Measurements from ENCODE around the gene KSR1. TPM values are rescaled to one million over a fixed set of nuclear protein-coding genes. Genes with fewer than 3 reads are reported as not detected.

KSR1 gene
- total RNA-seq, 2 donors from 2014 or later = 33.7 to 46.3 TPM

DNA sequence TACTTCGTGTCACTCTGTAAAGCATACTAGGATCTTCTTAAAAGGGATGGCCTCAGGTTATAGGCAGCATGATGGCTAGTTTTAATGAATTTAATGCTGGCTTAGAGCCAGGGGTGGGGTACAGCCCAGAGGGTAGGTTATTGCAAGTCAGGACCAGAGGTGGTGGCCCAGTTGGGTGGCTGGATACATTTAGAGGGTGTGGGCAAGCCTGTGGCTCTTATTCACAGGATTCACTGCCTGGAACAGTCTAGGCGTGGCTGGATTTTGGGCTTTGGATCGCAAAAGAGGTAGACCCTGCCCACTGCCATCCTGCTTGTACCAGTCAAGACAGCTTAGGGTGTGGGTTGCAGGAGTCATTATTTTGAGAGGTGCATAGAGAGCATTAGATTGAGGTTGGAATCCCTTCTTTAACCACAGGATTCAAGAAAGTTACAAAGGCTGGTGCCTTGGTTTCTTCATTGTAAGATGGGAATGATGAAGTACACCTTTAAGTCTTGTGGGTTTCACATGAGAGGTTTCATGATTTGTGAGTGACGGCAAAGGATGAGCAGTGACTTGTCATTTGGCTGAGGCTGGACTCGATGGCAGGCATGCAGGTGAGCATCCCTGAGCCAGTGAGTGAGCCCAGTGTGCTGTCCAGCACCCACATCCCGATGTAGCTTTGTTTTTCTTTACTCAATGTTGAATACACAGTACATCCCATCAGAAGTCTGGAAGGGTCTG, 85.2 kb downstream of the KSR1 start:
- Mint-ChIP-seq H3K4me1 (peaks cover 30% of the 10 kb centered on the region), H3K27me3 (ENCODE audit: insufficient read depth) (no peaks in the 10 kb centered on the region), H3K27ac (no peak overlapping the region), H3K9me3 (no peaks in the 10 kb centered on the region), H3K4me3 (no peak overlapping the region), H3K36me3 (ENCODE audit: low read depth) (no peaks in the 10 kb centered on the region)
- Histone ChIP-seq H3K9me3 (ENCODE audit: control insufficient read depth, low read length) (no peaks in the 10 kb centered on the region), H3K27ac (ENCODE audit: low read depth, low read length) (no peak overlapping the region), H3K4me3 (ENCODE audit: low read length) (no peak overlapping the region), H3K4me1 (ENCODE audit: control insufficient read depth, insufficient read depth, low read length) (peaks cover 3% of the 10 kb centered on the region), H3K27me3 (ENCODE audit: control insufficient read depth, insufficient read depth, low read length, poor library complexity, severe bottlenecking) (no peaks in the 10 kb centered on the region), H3K36me3 (ENCODE audit: control insufficient read depth, insufficient read depth, low read length) (no peaks in the 10 kb centered on the region), H3K9ac (ENCODE audit: extremely low read depth, low read length, poor library complexity, severe bottlenecking) (no peak overlapping the region)
- 95 to 96% methylated on average over 5 to 6 of the region's 6 CpGs for WGBS, 2 experiments (ENCODE audit: insufficient coverage in 1 of 2, insufficient read length in 1 of 2)
- TF ChIP-seq, protein P1, sequence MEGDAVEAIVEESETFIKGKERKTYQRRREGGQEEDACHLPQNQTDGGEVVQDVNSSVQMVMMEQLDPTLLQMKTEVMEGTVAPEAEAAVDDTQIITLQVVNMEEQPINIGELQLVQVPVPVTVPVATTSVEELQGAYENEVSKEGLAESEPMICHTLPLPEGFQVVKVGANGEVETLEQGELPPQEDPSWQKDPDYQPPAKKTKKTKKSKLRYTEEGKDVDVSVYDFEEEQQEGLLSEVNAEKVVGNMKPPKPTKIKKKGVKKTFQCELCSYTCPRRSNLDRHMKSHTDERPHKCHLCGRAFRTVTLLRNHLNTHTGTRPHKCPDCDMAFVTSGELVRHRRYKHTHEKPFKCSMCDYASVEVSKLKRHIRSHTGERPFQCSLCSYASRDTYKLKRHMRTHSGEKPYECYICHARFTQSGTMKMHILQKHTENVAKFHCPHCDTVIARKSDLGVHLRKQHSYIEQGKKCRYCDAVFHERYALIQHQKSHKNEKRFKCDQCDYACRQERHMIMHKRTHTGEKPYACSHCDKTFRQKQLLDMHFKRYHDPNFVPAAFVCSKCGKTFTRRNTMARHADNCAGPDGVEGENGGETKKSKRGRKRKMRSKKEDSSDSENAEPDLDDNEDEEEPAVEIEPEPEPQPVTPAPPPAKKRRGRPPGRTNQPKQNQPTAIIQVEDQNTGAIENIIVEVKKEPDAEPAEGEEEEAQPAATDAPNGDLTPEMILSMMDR (conservative IDR thresholded peaks at IDR 0.05) = no peak
- DNase-seq = no peak

DNA sequence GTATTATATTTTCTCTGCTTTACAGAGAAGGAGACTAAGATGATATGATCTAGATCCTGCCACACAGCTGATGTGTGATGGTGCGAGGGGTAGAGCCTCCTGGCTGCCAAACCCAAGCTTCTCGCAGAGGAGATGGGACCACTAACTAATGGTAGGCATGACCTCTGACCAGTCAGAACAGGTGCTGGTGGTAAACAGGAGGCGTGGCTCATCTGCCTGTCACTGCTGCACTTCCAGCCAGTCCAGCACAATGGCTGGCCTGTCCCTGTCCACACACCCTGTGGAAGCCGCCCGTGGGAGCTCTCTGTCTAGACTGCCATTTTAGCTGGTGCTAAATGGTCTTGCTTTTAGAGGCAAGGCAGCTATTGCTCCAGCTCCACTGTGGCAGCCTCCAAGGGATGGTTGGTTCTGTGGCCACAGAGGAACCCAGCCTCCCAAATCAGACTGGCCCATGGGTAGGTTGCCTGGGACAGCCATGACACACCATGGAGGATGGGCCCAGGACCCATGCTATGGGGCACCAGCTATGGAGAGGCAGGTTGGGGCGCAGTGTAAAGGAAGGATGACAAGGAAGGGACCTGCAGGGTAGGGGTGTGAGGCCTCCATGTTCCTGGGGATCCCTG, 86.7 kb downstream of the KSR1 start:
- Histone ChIP-seq H3K36me3 (ENCODE audit: control insufficient read depth, insufficient read depth, low read length) (no peaks in the 10 kb centered on the region), H3K4me1 (ENCODE audit: control insufficient read depth, insufficient read depth, low read length) (peaks cover 3% of the 10 kb centered on the region), H3K9me3 (ENCODE audit: control insufficient read depth, low read length) (no peaks in the 10 kb centered on the region), H3K27me3 (ENCODE audit: control insufficient read depth, insufficient read depth, low read length, poor library complexity, severe bottlenecking) (no peaks in the 10 kb centered on the region), H3K9ac (ENCODE audit: extremely low read depth, low read length, poor library complexity, severe bottlenecking) (no peak overlapping the region), H3K4me3 (ENCODE audit: low read length) (no peak overlapping the region), H3K27ac (ENCODE audit: low read depth, low read length) (no peak overlapping the region)
- Mint-ChIP-seq H3K4me3 (no peak overlapping the region), H3K27me3 (ENCODE audit: insufficient read depth) (no peaks in the 10 kb centered on the region), H3K4me1 (peaks cover 36% of the 10 kb centered on the region), H3K9me3 (no peaks in the 10 kb centered on the region), H3K36me3 (ENCODE audit: low read depth) (no peaks in the 10 kb centered on the region), H3K27ac (no peak overlapping the region)
- no peak for DNase-seq
- TF ChIP-seq, protein P1 (conservative IDR thresholded peaks at IDR 0.05) = no peak
- 97 to 100% methylated on average over 6 of the region's 6 CpGs for WGBS, 2 experiments (ENCODE audit: insufficient coverage in 1 of 2, insufficient read length in 1 of 2)

DNA sequence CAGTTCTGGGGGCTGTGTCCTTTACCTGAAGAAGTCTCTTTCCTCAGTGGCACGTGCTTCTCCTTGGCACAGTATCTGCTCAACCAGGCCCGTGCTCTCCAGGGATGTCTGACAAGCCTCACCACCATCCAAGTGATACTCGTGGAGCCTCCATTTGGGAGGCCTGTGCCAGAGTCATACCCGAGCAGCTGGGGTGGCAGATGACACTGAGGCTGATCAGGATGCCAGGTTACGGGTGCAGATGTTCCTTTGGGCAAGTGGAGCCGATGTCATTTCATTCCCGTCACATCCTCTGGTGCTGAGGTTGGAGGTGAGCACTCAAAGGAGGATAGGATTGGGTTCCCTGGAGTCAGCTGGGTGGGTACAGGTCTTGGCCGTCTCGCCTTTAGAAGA, 87.2 kb downstream of the KSR1 start:
- H3K27ac Mint-ChIP-seq = no peak overlapping the region
- no peaks in the 10 kb centered on the region for H3K36me3 Mint-ChIP-seq (ENCODE audit: low read depth)
- H3K4me1 ChIP-seq (ENCODE audit: control insufficient read depth, insufficient read depth, low read length) = peaks cover 3% of the 10 kb centered on the region

More for the DNA sequence above, 87.2 kb downstream of the KSR1 start:
- Histone ChIP-seq H3K9ac (ENCODE audit: extremely low read depth, low read length, poor library complexity, severe bottlenecking) (no peak overlapping the region), H3K27me3 (ENCODE audit: control insufficient read depth, insufficient read depth, low read length, poor library complexity, severe bottlenecking) (no peaks in the 10 kb centered on the region), H3K4me3 (ENCODE audit: low read length) (no peak overlapping the region), H3K9me3 (ENCODE audit: control insufficient read depth, low read length) (no peaks in the 10 kb centered on the region), H3K36me3 (ENCODE audit: control insufficient read depth, insufficient read depth, low read length) (no peaks in the 10 kb centered on the region), H3K27ac (ENCODE audit: low read depth, low read length) (no peak overlapping the region)
- H3K9me3 Mint-ChIP-seq = no peaks in the 10 kb centered on the region
- WGBS, 2 experiments (ENCODE audit: insufficient coverage in 1 of 2, insufficient read length in 1 of 2) = 91 to 93% methylated on average over 7 to 9 of the region's 9 CpGs
- TF ChIP-seq, protein P1 (conservative IDR thresholded peaks at IDR 0.05) = no peak
- H3K4me1 Mint-ChIP-seq = peaks cover 36% of the 10 kb centered on the region
- H3K4me3 Mint-ChIP-seq = no peak overlapping the region
- DNase-seq = no peak
- H3K27me3 Mint-ChIP-seq (ENCODE audit: insufficient read depth) = no peaks in the 10 kb centered on the region
